DND-41 (cell line): ENCODE results near the gene LONRF2.

ENCODE experiments used
- EZH2 ChIP-seq: IDR thresholded peaks from 3 replicates; pipeline ENCODE4 v1.6.1; 2012; ENCODE audit warnings: borderline replicate concordance, low read depth, mild to moderate bottlenecking, moderate library complexity, low read length, inconsistent platforms; ENCODE audit not compliant: severe bottlenecking
- TF ChIP-seq, protein P1 (sequence below): IDR thresholded peaks from 2 replicates; pipeline ENCODE4 v1.5.1; 2012; ENCODE audit warnings: borderline replicate concordance, low read length, moderate library complexity, mild to moderate bottlenecking; ENCODE audit not compliant: poor library complexity, severe bottlenecking; ENCODE audit errors: extremely low read depth

DNA sequence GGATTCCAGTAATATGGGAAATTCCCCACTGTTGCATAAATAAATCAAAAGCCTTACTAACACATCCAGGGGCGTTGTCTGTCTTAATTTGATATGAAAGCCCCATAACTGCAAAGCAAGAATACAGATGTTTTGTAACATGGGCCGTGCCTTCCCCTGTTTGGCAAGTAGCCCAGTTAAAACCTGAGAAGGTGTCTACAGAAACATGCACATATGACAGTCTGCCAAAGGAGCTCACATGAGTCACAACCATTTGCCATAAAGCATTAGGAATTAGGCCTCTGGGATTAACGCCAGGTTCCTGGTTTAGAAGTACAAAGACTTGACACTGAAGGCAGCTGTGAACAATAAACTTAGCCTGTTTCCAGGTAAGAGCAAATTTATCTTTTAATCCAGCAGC is 43.1 kb upstream of the LONRF2 start:
- TF ChIP-seq, protein P1, sequence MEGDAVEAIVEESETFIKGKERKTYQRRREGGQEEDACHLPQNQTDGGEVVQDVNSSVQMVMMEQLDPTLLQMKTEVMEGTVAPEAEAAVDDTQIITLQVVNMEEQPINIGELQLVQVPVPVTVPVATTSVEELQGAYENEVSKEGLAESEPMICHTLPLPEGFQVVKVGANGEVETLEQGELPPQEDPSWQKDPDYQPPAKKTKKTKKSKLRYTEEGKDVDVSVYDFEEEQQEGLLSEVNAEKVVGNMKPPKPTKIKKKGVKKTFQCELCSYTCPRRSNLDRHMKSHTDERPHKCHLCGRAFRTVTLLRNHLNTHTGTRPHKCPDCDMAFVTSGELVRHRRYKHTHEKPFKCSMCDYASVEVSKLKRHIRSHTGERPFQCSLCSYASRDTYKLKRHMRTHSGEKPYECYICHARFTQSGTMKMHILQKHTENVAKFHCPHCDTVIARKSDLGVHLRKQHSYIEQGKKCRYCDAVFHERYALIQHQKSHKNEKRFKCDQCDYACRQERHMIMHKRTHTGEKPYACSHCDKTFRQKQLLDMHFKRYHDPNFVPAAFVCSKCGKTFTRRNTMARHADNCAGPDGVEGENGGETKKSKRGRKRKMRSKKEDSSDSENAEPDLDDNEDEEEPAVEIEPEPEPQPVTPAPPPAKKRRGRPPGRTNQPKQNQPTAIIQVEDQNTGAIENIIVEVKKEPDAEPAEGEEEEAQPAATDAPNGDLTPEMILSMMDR, result no peak
- TF ChIP-seq EZH2, result no peak
